Dermis microvascular lymphatic vessel endothelial cell (primary cell): ENCODE results near the gene TEC. TPM values are rescaled to one million over a fixed set of nuclear protein-coding genes. Genes with fewer than 3 reads are reported as not detected.
"Not testable (repeated sequence)": the region's sequence is repeated elsewhere in the genome, so short reads cannot be mapped to it uniquely, and the experiment has no call there.

Experiments
- DNase-seq, 2 donors: peaks; one replicate each; pipeline versions ENCODE4 v3.0.0 to v3.0.0-alpha.2; 2010; ENCODE audit warnings: low read depth in 2 of 2
- total RNA-seq: library from RNA; depleted of rRNA; stranded (reverse); fragments of >200 nt; gene quantifications from 2 replicates; pipeline ENCODE4 v1.2.1, GENCODE V29; 2014

The TEC gene
- total RNA-seq, 1 donor from 2014 or later, result 0.51 TPM

DNA sequence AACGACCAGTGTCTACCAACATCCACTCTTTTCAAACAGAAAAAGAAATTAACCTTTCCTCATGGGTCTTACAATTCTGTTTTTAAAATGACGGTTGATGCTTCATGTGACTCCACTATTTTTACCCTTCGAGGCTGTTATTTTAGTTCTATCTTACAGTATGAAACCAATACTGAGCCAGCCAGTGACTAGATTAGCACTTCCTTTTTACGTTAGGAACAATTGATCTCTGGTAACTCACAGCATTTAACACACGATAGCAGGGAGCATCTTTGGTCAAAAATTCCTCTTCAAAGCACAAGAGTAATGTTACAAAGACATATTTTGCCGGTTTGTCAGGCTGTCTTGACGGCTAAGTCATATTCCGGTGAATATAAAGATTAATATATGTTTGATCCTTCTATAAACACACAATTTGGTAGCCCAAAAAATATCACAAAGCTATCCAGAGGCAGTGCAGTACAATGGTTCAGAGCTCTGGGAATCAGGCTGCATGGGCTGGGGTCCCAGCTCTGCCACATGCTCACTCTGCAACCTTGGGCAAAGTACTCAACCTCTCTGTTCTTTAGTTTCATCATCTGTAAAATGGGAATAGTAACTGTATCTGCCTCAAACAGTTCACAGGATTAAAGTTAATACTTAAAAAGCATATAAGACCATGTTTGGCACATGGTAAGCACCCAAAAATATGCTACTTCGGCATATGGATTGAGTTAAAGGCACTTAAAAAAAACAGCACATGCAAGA, 72.7 kb downstream of the TEC start:
- DNase-seq, result no peak

GRCh38 chr4:48195853-48196252, 73.8 kb downstream of the TEC start:
- no peak for DNase-seq

- peak in 1 of 2 donors; percentile 45 for DNase-seq
Observed at GRCh38 chr4:48195374-48195773, 74.3 kb downstream of the TEC start.

DNA sequence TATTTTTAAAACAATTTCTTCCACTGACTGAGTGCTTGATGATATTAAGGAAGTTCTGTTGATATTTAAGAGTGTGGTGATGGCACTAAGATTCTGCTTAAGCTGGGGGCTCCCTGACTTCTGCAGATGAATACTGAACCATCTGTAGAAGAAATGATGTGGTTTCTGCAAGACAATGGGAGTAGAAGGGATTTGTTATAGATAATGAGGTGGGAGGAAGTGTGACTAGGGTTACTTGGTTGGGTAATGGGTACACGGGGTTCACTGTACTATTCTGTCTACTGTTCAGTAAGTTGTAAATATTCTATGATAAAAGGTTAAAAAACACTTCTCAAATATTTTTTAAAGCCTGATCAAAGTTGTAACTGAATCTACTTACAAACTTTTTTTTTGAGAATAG, 74.7 kb downstream of the TEC start:
- no peak for DNase-seq

DNA sequence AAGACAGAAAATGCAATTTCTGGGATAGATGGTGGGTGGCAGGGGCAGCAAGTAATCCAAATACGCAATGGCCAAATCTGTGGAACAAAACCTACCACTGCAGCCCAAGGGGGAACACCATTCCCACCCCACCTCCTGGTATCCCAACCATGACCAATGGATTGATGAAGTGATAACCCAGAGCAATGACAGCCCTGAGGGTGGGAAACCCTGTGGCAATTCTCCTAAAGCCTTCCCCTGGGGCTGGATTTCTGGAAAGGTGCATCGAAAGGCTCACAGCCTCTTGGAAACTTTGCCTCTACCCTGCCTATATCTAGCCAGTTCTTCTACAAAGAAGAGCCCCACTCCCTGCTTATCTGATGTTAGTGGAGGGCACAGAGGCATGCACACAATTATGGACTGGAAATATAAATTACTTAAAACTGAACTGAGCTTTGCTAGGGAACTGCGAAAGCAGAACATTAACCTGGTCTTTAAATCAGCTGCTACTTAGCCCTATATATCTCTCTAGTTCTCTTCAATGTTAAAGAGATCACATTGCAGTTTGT, 75.6 kb downstream of the TEC start:
- no peak for DNase-seq

- no peak for DNase-seq
Observed at GRCh38 chr4:48193096-48193836, 76.4 kb downstream of the TEC start.

GRCh38 chr4:48191758-48192157, 77.9 kb downstream of the TEC start:
- no peak for DNase-seq

GRCh38 chr4:48190839-48191238, 78.8 kb downstream of the TEC start:
- no peak for DNase-seq

DNA sequence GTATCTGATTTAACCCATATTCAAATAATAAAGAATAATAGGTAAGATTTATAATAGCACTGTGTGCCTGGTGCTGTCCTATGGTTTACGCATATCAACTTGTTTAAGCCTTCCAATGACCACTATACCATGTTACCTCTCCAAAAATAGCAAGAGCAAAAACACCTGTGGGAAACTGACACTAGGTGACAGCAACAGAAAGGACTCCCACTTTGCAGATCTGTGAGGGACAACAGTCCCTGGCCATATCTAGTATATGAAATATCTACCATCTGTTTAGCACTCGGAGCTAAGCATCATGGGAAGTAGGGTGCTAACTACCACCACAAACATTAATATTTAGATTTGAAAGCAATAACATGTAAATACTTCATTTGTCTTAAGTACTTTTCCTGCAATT, 79.9 kb downstream of the TEC start:
- DNase-seq, result no peak

DNA sequence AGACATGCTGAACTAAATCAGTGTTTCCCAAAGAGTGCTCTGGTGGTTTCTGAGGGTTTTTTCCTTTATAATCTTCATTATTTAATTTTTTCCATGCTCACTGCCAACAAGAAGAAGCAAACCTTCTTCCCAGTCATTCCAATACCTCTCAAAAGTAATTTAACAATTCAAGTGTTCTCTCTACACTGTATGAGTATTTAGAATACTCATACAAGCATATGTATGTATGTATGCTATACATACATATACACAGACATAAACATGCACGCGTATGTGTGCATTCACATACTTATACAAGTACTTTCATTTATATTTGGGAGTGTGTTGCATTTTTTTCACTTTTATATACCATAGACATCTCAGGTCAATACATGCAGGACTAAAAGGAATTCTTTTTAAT, 81.2 kb downstream of the TEC start:
- DNase-seq, result no peak

DNA sequence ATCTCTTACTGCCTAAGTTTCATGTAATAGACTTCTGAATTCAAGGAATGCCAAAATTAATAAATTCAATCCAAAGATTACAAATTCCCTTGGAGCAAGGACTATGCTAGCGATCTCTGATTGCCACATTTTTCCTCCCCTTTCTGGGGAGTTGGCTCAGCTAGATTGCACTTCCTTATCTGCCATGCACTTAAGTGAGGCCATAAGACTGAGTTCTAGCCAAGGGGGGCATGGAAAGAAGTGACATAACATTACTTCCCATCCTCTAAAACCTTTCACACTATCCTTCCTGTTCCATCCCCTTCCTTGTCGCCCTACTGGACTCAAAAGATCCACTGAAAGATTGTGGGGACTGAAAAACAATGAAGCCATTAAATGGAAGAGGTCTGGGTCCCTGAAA, 81.8 kb downstream of the TEC start:
- no peak for DNase-seq

DNA sequence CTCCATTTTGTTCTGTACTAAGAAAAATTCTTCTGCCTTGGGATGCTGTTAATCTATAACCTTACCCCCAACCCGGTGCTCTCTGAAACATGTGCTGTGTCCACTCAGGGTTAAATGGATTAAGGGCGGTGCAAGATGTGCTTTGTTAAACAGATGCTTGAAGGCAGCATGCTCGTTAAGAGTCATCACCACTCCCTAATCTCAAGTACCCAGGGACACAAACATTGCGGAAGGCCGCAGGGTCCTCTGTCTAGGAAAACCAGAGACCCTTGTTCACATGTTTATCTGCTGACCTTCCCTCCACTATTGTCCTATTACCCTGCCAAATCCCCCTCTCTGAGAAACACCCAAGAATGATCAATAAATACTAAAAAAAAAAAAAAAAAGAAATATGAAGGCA, 82.6 kb downstream of the TEC start:
- not testable (repeated sequence) for DNase-seq

DNA sequence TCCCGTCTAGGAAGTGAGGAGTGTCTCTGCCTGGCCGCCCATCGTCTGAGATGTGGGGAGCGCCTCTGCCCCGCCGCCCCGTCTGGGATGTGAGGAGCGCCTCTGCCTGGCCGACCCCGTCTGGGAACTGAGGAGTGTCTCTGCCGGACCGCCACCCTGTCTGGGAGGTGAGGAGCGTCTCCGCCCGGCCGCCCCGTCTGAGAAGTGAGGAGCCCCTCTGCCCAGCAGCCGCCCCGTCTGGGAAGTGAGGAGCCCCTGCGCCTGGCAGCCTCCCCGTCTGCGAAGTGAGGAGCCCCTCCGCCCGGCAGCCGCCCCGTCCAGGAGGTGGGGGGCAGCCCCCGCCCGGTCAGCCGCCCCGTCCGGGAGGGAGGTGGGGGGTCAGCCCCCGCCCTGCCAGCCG, 83.2 kb downstream of the TEC start:
- DNase-seq, result not testable (repeated sequence)

DNA sequence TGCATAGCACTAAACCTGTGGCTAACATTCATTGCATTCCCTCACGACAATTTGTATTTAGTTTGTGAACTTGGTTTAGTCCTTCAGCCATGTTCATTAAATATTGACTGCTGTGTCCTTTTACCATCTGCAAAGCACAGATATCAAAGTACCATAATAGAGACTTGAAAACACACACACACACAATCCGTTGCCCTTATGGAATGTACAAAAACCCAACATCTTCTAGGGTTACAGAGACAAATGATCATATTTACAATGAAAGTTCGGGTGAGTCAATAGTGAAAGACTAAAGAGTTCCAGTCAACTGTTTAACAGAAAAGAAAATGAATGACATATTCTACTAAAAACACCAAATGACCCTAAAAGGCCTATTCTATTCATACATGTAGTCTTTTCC, 84.8 kb downstream of the TEC start:
- DNase-seq, result no peak

DNA sequence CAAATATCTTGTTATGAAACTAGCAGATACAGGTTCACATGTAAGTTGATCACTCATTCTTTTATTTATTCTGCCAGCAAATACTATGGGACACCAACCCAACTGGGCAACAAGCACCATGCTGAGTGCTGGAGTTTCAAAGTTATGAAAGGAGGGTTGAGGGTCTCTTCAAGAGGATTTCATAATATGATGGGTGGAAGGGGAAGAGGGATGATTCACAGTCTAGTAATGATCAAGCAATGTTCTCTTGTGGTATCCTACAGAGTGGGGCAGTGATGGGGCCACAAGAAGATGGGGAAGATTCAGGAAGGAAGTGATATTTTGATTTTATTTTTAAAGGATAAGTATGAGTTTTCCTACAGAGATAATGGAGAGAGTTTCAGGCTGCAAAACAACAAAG, 89.4 kb downstream of the TEC start:
- no peak for DNase-seq

- no peak for DNase-seq
Observed at GRCh38 chr4:48178931-48179330, 90.7 kb downstream of the TEC start.

DNA sequence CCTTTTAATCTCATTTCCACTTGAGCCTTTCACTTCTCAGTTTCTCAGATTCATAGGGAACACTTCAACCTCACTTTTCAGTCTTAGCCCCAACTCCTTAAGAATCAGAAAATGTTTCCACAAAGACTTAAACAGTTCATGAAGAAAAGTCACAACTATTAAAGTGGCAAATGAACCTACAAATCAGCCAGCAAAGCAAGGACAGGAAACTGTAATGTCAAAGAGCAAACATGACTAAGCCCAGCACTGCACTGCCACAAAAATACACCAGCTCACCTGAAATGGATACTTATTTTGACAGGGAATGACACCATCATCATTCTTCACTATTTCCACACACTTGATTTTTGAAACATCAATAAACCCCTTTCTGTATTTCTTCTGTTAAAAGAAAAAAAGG, 93.8 kb downstream of the TEC start:
- DNase-seq, result peak in 1 of 2 donors; percentile 34

GRCh38 chr4:48175328-48175727, 94.3 kb downstream of the TEC start:
- no peak for DNase-seq

GRCh38 chr4:48173056-48173991, 96.3 kb downstream of the TEC start:
- peak in 1 of 2 donors; percentile 9 for DNase-seq

DNA sequence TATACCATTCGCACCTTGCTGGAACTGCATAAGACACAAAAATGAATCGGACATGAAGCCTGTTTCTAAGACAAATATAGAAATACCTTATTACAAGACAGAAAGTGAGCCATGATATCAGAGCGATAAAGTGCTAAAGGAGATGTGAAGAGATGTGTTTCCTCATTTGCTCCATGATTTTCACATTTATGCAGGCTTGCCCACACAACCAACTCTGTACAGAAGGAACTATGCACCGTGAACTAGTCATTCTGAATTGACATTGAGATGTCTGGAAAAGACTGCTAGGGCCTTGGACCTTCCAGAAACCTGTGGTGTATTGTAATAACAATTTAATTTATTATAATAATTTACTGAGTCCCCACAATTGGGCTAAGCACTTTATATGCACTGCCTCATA, 97.0 kb downstream of the TEC start:
- no peak for DNase-seq

DNA sequence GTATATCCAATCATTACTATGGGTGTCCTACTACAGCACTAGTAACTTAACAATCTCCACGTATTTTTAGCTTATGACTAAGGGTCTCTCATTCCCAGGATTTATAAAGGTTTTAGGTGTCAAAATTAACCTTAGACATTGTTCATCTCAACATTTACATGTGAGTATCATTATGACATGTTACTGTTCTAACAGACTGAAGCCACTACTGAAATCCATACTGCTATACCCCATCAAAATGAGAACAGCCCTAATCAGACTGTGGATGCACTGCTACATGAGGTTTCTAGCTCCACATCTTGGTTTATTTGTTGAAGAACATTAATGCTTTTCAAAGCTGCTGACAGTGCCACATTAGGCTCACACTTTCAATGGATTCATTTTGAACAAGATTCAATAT, 100.0 kb downstream of the TEC start:
- no peak for DNase-seq
